GM18505 (cell line): Measurements from ENCODE around the gene LCAT.
A peak's percentile ranks its signal among the peaks of the same experiment; 100 is the strongest.
"Not testable (repeated sequence)": the region's sequence is repeated elsewhere in the genome, so short reads cannot be mapped to it uniquely, and the experiment has no call there.

Source experiments
- ATAC-seq: cut with Tn5 transposase; IDR thresholded peaks from one replicate; pipeline ENCODE4 v1.9.1; 2021; ENCODE audit not compliant: unreplicated experiment
- POLR2A ChIP-seq: IDR thresholded peaks from 4 replicates; pipeline ENCODE4 v1.6.1; 2011; ENCODE audit warnings: borderline replicate concordance; ENCODE audit not compliant: insufficient read depth, insufficient read length; ENCODE audit errors: extremely low read depth

The LCAT gene

DNA sequence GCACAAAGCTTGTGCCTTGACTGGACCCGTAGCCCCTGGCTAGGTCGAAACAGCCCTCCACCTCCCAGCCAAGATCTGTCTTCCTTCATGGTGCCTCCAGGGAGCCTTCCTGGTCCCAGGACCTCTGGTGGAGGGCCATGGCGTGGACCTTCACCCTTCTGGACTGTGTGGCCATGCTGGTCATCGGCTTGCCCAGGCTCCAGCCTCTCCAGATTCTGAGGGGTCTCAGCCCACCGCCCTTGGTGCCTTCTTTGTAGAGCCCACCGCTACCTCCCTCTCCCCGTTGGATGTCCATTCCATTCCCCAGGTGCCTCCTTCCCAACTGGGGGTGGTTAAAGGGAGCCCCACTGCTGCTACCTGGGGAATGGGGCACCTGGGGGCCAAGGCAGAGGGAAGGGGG, 15.8 kb downstream of the LCAT start:
- no peak for ATAC-seq
- TF ChIP-seq POLR2A = no peak

DNA sequence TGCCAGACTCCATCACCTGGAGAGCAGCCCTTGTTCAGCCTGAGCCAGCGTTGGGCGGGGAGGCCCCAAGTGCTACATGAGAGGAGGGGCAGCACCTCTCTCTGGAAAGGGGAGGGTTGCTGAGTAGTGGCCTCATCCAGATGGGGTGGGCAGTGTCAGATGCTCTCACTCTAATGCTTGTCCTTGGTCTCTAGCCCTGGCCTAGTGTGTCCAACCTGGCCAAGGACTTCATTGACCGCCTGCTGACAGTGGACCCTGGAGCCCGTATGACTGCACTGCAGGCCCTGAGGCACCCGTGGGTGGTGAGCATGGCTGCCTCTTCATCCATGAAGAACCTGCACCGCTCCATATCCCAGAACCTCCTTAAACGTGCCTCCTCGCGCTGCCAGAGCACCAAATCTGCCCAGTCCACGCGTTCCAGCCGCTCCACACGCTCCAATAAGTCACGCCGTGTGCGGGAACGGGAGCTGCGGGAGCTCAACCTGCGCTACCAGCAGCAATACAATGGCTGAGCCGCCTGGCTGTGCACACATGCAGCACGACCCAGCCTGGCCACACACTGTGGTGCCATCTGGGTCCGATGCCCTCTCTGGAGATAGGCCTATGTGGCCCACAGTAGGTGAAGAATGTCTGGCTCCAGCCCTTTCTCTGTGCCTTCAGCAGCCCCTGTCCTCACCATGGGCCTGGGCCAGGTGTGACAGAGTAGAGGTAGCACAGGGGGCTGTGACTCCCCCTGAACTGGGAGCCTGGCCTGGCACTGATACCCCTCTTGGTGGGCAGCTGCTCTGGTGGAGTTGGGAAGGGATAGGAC, 16.6 kb downstream of the LCAT start:
- ATAC-seq = no peak
- peak; percentile 19 for TF ChIP-seq POLR2A

DNA sequence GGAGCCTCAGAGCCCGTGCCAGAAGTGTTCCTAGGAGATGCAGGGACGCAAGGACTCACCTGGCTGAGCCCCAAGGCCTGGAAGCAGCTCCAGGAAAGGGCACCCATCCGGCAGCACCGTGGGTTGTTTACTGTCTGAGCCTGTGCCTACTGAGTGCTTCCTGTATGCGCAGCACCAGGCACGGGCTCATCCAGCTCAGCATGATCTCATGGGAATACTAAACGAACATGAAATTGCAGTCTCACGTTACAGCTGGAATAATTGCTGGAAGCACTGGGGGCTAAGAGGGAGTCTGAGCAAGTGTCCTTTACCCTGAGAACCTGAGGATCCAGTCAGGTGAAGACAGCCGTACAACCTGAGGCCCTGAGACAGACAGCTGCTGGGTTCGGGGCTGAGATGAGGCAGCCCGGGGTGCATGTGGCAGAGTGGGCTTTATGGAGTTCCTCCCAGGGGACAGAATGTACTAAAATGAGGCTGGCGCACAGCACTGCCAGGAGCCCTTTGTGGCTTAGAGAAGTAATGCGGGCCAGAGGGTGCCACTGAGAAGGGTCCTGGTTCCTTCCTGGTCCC, 17.7 kb downstream of the LCAT start:
- ATAC-seq = no peak
- no peak for TF ChIP-seq POLR2A

DNA sequence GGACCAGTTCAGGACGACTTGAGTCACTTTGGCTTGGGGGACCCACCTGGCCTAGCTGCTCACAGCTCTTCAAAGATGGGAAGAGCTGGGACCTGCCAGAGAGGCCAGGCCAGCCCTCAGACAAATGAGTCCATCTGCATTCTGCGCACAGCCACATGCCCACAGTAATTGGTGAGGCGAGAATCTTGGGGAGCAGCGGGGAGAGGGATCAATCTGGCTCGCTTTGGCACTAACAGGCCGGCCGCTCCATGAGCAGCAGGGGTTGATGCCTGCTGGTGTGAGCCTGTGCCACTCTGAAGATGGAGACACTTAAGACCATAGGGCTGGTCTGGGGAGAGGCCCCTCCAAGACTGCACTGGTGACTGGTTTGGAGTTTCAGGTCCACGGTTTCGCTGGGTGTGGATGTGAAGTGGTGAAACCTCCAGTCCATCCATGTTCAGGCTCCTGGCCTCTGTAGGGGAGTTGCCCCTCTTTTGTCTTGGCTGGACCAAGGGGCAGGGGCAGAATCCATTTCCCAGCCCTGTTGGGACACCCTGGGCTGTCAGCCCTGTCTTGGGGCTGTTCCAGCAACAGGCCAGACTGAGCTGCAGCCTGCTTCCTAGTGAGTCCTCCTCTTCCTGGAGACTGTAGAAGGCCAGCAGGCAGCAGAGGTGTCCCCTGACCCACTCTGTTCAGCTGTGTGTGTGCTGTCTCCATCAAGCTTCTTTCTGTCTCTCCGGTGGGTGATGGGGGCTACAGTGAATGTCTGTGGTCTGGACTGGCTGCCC, 19.6 kb downstream of the LCAT start:
- no peak for TF ChIP-seq POLR2A
- no peak for ATAC-seq

DNA sequence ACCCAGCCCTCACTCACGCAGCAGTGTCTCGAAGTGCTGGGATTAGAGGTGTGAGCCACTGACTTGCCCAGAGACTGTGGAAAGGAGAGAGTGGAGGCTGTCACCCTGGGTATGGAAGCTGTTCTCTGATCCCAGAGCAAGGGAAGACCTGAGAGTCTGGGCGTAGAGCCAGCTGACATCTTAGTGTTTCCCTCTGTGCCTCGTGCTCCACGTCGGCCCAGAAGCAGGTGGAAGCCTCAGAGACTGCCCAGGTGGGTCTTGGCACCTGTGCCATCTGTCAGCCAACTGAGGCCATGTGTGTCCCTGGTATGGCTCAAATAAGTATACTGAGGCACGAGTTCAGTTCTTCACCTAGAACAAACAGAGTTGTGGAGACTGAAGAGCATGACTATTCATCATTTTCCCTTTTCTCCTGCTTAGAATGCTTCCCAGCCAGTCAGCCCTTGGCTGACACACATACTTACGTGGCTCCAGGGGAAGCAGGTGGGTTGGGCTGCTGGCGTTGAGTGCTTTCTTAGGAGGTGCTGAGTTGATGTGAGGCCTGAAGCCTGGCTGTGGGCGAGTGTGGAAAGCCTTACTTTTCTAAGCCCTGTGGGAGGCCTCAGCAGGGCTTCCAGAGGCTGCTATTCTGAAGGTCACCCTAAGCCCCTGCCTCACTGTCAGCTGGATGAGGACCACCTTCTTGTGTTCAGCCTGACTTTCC, 20.4 kb downstream of the LCAT start:
- TF ChIP-seq POLR2A = no peak
- ATAC-seq = no peak

DNA sequence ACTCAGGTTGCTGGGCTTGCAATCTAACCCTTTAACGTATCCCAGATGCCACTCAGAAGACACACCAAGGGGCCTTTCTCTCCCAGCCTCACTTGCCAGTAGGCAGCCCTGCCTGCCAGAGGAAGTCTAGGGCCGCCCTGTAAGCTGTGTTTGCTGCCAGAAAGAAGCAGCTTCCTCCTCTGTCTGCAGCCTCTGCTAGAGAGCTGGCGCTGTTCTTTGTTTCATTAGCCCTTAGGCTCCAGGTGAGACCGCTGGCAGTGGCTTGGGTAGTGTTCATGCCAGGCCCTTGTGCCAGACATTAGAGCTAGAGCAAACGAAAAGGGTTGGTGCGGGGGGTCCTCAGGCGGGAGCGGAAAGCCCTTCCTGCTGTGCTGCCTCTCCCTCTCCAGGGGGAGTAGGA, 21.2 kb downstream of the LCAT start:
- TF ChIP-seq POLR2A = no peak
- ATAC-seq = no peak

DNA sequence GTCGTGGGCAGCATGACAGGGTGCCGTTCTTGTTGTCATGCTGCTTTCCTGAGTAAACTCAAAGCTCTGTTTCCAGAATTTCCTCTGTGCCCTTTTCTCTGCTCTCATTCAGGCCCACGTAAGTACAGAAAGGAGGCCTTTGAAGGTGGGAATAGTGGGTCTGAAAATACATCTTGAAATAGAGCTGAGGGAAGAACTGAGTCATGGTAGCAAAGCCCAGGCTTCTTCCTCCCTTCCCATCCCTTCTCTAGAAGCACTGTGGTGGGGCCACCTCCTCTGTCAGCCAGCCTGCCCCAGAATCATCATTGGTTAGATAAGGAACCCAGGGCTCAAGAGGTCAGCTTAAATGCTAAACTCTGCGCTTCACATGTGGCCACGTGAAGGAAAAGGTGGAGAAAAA, 21.7 kb downstream of the LCAT start:
- no peak for TF ChIP-seq POLR2A
- ATAC-seq = no peak

DNA sequence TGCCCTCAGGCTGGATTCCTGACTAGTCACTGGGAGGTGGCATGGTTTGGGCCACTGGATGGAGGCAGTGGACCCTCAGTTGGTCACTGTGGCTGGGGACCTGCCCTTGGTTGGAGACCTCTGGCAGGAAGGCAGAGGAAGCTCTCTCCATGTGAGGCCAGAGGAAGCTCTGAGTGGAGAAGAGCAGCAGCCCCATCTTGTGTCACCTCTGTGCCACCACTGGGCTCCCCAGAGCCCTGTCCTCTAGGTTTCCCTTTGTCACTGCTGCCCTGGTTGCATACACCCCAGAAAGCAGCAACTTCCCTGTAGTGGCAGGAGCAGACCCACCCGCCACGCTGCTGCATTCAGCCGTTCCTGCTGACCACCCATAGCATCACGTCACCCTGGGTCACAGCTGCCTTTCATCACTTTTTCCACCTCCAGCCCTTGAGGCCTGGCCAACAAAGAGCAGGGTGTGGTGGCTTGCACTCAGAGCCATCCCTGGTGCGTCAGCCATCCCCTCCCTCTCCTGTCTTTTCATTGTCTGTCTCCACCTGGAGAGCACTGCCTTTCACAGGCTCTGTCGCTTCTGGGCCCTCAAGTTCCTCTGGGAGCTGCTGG, 24.2 kb downstream of the LCAT start:
- no peak for TF ChIP-seq POLR2A
- ATAC-seq = no peak

DNA sequence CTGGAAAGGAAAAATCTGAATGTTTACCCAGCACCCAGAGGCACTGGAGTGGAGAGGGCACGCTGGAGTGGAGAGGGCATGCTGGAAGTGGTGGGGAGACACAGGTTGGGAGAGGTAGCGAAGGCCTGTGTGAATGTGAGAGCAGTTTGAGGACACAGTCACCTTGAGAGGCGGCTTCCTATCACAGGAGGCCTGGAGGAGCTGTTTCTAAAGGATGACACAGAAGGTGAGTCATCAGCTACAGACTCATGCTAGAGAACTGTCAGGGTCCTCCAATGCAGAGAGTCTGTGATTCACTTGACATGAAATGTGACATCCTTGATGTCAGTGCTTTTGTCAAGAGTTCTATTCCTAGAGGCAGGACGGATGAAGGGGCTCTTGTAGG, 26.1 kb downstream of the LCAT start:
- no peak for TF ChIP-seq POLR2A
- no peak for ATAC-seq

DNA sequence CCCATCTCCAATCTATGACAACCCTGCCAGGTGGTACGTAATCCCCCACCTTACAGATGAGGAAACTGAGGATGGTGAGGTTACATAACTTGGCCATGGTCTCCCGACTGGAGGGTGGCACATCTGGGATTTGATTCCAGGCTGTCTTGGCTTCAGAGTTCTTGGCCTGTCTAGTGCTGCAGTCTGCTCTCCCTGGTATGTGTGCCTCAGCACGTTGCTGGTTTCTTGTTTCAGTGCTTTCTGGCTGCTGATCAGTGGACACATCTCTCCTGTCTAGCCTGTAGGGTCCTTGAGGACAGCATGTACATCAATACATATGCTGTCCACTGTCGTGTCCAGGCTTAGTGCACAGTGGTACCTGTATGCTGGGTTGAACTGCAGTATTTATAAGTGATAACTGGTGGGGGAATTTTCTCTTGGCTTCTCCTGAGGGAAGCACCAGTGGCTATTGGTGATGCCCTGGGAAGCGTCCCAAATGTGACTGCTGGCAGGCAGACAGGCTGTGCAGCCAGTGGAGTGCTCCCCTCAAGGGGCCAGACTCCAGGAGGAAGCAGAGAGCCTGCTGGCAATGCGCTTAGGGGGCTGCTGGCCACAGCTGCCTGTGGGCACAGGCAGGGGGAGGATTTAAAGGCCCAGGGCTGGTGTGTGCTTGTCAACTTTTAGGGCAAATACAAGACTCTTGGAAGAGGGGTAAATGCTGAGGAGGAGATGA, 26.6 kb downstream of the LCAT start:
- no peak for ATAC-seq
- TF ChIP-seq POLR2A = no peak

DNA sequence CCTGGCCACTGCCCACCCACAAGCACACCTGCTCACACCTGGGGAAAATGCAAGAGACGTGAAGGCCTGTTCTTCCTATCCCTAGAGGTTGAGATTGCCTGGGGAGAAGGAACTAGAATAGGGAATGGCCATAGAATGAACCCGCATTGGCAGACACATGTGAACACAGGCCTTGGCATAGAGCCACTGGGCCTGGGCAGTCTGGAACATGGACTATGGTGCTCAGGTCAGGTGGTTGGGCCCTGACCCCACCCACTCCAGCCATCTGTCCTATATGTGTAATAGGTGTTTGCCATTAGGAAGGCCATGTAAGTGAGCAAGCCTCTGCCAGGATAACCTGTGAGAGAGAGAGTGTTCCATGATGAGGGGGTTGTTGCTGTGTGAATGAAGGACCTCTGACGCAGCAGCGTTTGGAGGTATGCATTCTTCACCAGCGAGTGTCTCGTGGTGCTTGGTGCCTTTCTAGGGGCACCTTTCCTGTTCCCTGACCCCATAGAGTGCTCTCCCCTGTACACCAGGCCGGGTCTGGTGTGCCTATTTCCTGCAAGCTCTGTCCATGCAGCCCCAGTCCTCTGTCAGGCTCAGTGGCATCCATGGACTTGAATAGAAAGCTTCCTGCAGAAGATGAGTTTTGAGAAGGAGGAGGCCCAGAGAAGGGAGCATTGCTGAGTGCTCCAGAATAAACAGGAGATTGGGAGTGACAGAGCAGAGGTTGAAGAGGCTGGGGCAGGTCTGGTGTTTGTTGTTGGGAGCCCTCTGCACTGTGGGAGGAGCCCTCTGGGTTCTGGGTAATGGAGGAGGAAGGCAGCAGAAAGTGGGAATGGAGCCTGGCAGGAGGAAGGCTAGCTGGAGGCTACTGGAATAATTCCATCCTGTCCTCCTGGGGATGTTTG, 27.8 kb downstream of the LCAT start:
- ATAC-seq = no peak
- TF ChIP-seq POLR2A = no peak

DNA sequence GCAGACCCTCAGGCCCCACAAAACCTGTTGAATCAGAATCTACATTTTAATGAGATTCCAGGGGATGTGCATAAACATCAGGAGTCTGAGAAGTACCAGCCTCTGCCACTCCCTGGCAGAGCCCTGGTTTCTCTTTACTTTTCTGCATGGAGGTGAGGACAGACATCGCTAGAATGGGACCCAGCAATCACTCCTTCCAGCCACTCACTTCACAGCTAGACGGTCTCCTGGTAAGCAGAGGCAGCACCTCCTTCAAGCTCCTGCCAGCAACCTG, 28.5 kb downstream of the LCAT start:
- ATAC-seq = not testable (repeated sequence)
